ENCODE measurements around the gene SCN1A.

The SCN1A gene

GRCh38 chr2:166074430-166074829 is 53.4 kb downstream of the SCN1A start:
- DNase-seq (ENCODE audit: low read depth): no peak
- TF ChIP-seq CTCF (IDR thresholded peaks at IDR 0.05; ENCODE audit: control insufficient read depth, extremely low read depth, insufficient read depth): no peak
- H3K4me3 ChIP-seq (ENCODE audit: low read depth, low read length): no peak overlapping the region

GRCh38 chr2:166074011-166074410 is 53.8 kb downstream of the SCN1A start:
- TF ChIP-seq CTCF (IDR thresholded peaks at IDR 0.05; ENCODE audit: control insufficient read depth, extremely low read depth, insufficient read depth): no peak
- H3K4me3 ChIP-seq (ENCODE audit: low read depth, low read length): no peak overlapping the region
- no peak for DNase-seq (ENCODE audit: low read depth)

- DNase-seq (ENCODE audit: low read depth): no peak
- no peak for TF ChIP-seq CTCF (IDR thresholded peaks at IDR 0.05; ENCODE audit: control insufficient read depth, extremely low read depth, insufficient read depth)
- H3K4me3 ChIP-seq (ENCODE audit: low read depth, low read length): no peak overlapping the region
Measured at GRCh38 chr2:166070231-166070630, 57.6 kb downstream of the SCN1A start.

- H3K4me3 ChIP-seq (ENCODE audit: low read depth, low read length): no peak overlapping the region
- DNase-seq (ENCODE audit: low read depth): no peak
- TF ChIP-seq CTCF (IDR thresholded peaks at IDR 0.05; ENCODE audit: control insufficient read depth, extremely low read depth, insufficient read depth): no peak
Measured at GRCh38 chr2:166068981-166069380, 58.8 kb downstream of the SCN1A start.

- DNase-seq (ENCODE audit: low read depth): no peak
- no peak overlapping the region for H3K4me3 ChIP-seq (ENCODE audit: low read depth, low read length)
- no peak for TF ChIP-seq CTCF (IDR thresholded peaks at IDR 0.05; ENCODE audit: control insufficient read depth, extremely low read depth, insufficient read depth)
Measured at GRCh38 chr2:166067229-166067628, 60.6 kb downstream of the SCN1A start.

GRCh38 chr2:166060191-166060590 is 67.6 kb downstream of the SCN1A start:
- DNase-seq (ENCODE audit: low read depth): no peak
- TF ChIP-seq CTCF (IDR thresholded peaks at IDR 0.05; ENCODE audit: control insufficient read depth, extremely low read depth, insufficient read depth): no peak
- no peak overlapping the region for H3K4me3 ChIP-seq (ENCODE audit: low read depth, low read length)

- TF ChIP-seq CTCF (IDR thresholded peaks at IDR 0.05; ENCODE audit: control insufficient read depth, extremely low read depth, insufficient read depth): peak; percentile 29; the same call in 1 of the 2 replicates
- DNase-seq (ENCODE audit: low read depth): peak; percentile 37
- H3K4me3 ChIP-seq (ENCODE audit: low read depth, low read length): no peak overlapping the region
Measured at GRCh38 chr2:166057370-166058164, 70.3 kb downstream of the SCN1A start.

Data from LNCaP clone FGC (cell line).